Rectal smooth muscle tissue (tissue), 1 donor: ENCODE data around the gene HMGXB3.
"Not testable (repeated sequence)": the region's sequence is repeated elsewhere in the genome, so short reads cannot be mapped to it uniquely, and the experiment has no call there.

Source experiments
- H3K27ac ChIP-seq: one replicate; pipeline ENCODE4 v1.7.0; 2013; ENCODE audit warnings: low read depth, low read length, inconsistent platforms
- H3K27me3 ChIP-seq: one replicate; pipeline ENCODE4 v1.7.0; 2013; ENCODE audit warnings: low read length; ENCODE audit not compliant: control insufficient read depth, insufficient read depth
- H3K36me3 ChIP-seq: one replicate; pipeline ENCODE4 v1.7.0; 2013; ENCODE audit warnings: low read length; ENCODE audit not compliant: control insufficient read depth, insufficient read depth
- H3K4me1 ChIP-seq: one replicate; pipeline ENCODE4 v1.7.0; 2013; ENCODE audit warnings: low read length; ENCODE audit not compliant: control insufficient read depth, insufficient read depth
- H3K4me3 ChIP-seq: one replicate; pipeline ENCODE4 v1.7.0; 2013; ENCODE audit warnings: low read length
- H3K9ac ChIP-seq: one replicate; pipeline ENCODE4 v1.7.0; 2013; ENCODE audit warnings: low read length

Gene HMGXB3

GRCh38 chr5:150014456-150014855, 13.9 kb downstream of the HMGXB3 start:
- peaks cover 42% of the 10 kb centered on the region for H3K36me3 ChIP-seq
- no peaks in the 10 kb centered on the region for H3K27me3 ChIP-seq
- no peak overlapping the region for H3K4me3 ChIP-seq
- no peaks in the 10 kb centered on the region for H3K4me1 ChIP-seq
- H3K9ac ChIP-seq: no peak overlapping the region
- H3K27ac ChIP-seq: no peak overlapping the region

GRCh38 chr5:150015415-150015814, 14.9 kb downstream of the HMGXB3 start:
- H3K36me3 ChIP-seq: peaks cover 40% of the 10 kb centered on the region
- no peak overlapping the region for H3K4me3 ChIP-seq
- no peaks in the 10 kb centered on the region for H3K4me1 ChIP-seq
- no peaks in the 10 kb centered on the region for H3K27me3 ChIP-seq
- H3K9ac ChIP-seq: no peak overlapping the region
- H3K27ac ChIP-seq: no peak overlapping the region

- H3K9ac ChIP-seq: no peak overlapping the region
- H3K4me3 ChIP-seq: no peak overlapping the region
- peaks cover 41% of the 10 kb centered on the region for H3K36me3 ChIP-seq
- H3K27ac ChIP-seq: no peak overlapping the region
- no peaks in the 10 kb centered on the region for H3K4me1 ChIP-seq
- no peaks in the 10 kb centered on the region for H3K27me3 ChIP-seq
Measured at GRCh38 chr5:150016537-150016936, 16.0 kb downstream of the HMGXB3 start.

GRCh38 chr5:150017226-150018005, 16.9 kb downstream of the HMGXB3 start:
- no peak overlapping the region for H3K9ac ChIP-seq
- H3K36me3 ChIP-seq: peaks cover 38% of the 10 kb centered on the region
- peaks cover 4% of the 10 kb centered on the region for H3K4me1 ChIP-seq
- no peak overlapping the region for H3K27ac ChIP-seq
- H3K27me3 ChIP-seq: no peaks in the 10 kb centered on the region
- no peak overlapping the region for H3K4me3 ChIP-seq

- Histone ChIP-seq H3K36me3 (peaks cover 40% of the 10 kb centered on the region), H3K9ac (no peak overlapping the region), H3K4me1 (peaks cover 4% of the 10 kb centered on the region), H3K27ac (no peak overlapping the region), H3K27me3 (no peaks in the 10 kb centered on the region), H3K4me3 (no peak overlapping the region)
Measured at GRCh38 chr5:150020249-150020648, 19.7 kb downstream of the HMGXB3 start.

- H3K27ac ChIP-seq: no peak overlapping the region
- H3K4me1 ChIP-seq: peaks cover 4% of the 10 kb centered on the region
- H3K4me3 ChIP-seq: no peak overlapping the region
- H3K36me3 ChIP-seq: peaks cover 45% of the 10 kb centered on the region
- H3K27me3 ChIP-seq: no peaks in the 10 kb centered on the region
- no peak overlapping the region for H3K9ac ChIP-seq
Measured at GRCh38 chr5:150021491-150022157, 21.1 kb downstream of the HMGXB3 start.

GRCh38 chr5:150022158-150022531, 21.6 kb downstream of the HMGXB3 start:
- Histone ChIP-seq H3K9ac (no peak overlapping the region), H3K27me3 (no peaks in the 10 kb centered on the region), H3K36me3 (peaks cover 49% of the 10 kb centered on the region), H3K4me3 (no peak overlapping the region), H3K27ac (no peak overlapping the region), H3K4me1 (peaks cover 4% of the 10 kb centered on the region)

- Histone ChIP-seq H3K4me1 (peaks cover 4% of the 10 kb centered on the region), H3K9ac (no peak overlapping the region), H3K27me3 (no peaks in the 10 kb centered on the region), H3K27ac (no peak overlapping the region), H3K4me3 (no peak overlapping the region), H3K36me3 (peaks cover 49% of the 10 kb centered on the region)
Measured at GRCh38 chr5:150022681-150023080, 22.1 kb downstream of the HMGXB3 start.

- H3K4me3 ChIP-seq: no peak overlapping the region
- H3K9ac ChIP-seq: no peak overlapping the region
- peaks cover 49% of the 10 kb centered on the region for H3K36me3 ChIP-seq
- peaks cover 4% of the 10 kb centered on the region for H3K4me1 ChIP-seq
- no peaks in the 10 kb centered on the region for H3K27me3 ChIP-seq
- H3K27ac ChIP-seq: no peak overlapping the region
Measured at GRCh38 chr5:150023136-150023535, 22.6 kb downstream of the HMGXB3 start.

- H3K36me3 ChIP-seq: peaks cover 39% of the 10 kb centered on the region
- H3K4me1 ChIP-seq: peaks cover 4% of the 10 kb centered on the region
Measured at GRCh38 chr5:150024346-150024984, 23.9 kb downstream of the HMGXB3 start.

GRCh38 chr5:150026682-150027172, 26.2 kb downstream of the HMGXB3 start:
- Histone ChIP-seq H3K9ac (no peak overlapping the region), H3K27me3 (no peaks in the 10 kb centered on the region), H3K4me1 (peaks cover 4% of the 10 kb centered on the region), H3K36me3 (peaks cover 32% of the 10 kb centered on the region), H3K4me3 (no peak overlapping the region), H3K27ac (no peak overlapping the region)

More at GRCh38 chr5:150024346-150024984, 23.9 kb downstream of the HMGXB3 start:
- Histone ChIP-seq H3K27me3 (no peaks in the 10 kb centered on the region), H3K27ac (no peak overlapping the region), H3K4me3 (no peak overlapping the region), H3K9ac (no peak overlapping the region)

GRCh38 chr5:150028047-150028446, 27.5 kb downstream of the HMGXB3 start:
- not testable (repeated sequence) for H3K9ac ChIP-seq, H3K27me3 ChIP-seq, H3K4me1 ChIP-seq, H3K4me3 ChIP-seq, H3K27ac ChIP-seq
- H3K36me3 ChIP-seq: peaks cover 37% of the 10 kb centered on the region
